Left ventricle myocardium inferior (tissue), 1 donor: ENCODE results near the gene ADAMTSL2. TPM values are rescaled to one million over a fixed set of nuclear protein-coding genes. Genes with fewer than 3 reads are reported as not detected.

ENCODE experiments used
- DNase-seq: peaks from one replicate; pipeline ENCODE4 v3.0.0-alpha.2; 2020
- H3K27ac ChIP-seq: fragments of 200-600 bp; replicated peaks from 2 replicates; pipeline ENCODE4 v1.8.0; 2021
- H3K27me3 ChIP-seq: fragments of 200-600 bp; 2 replicates; pipeline ENCODE4 v1.8.0; 2021; ENCODE audit warnings: low read depth
- H3K36me3 ChIP-seq: fragments of 200-600 bp; 2 replicates; pipeline ENCODE4 v1.8.0; 2021
- H3K4me1 ChIP-seq: fragments of 200-600 bp; 2 replicates; pipeline ENCODE4 v1.8.0; 2021
- H3K4me3 ChIP-seq: fragments of 200-600 bp; 2 replicates; pipeline ENCODE4 v1.8.0; 2021; ENCODE audit warnings: mild to moderate bottlenecking, moderate library complexity
- H3K9me3 ChIP-seq: fragments of 200-600 bp; replicated peaks from 2 replicates; pipeline ENCODE4 v1.8.0; 2021
- intact Hi-C: fragments of 100-400 bp; cut with micrococcal nuclease; formaldehyde crosslinking; loops from one replicate; pipeline ENCODE4 v1.11.0; 2022
- total RNA-seq: library from RNA; stranded (reverse); fragmentation: NEBNext Ultra II Directional; extraction: Animal tissue kit (Norgen Biotek cat#: 25700); gene quantifications from one replicate; pipeline ENCODE4 v1.2.1, GENCODE V29; 2021
- TF ChIP-seq, protein P1 (sequence below): fragments of 200-600 bp; IDR thresholded peaks from 2 replicates; pipeline ENCODE4 v1.8.0; 2021; ENCODE audit warnings: antibody characterized with exemption, mild to moderate bottlenecking, borderline replicate concordance
- donor health status: DM: no; HTN: yes; CAD: no; lungs with severe emphysema.

The ADAMTSL2 gene
- total RNA-seq, 1 donor from 2014 or later, result 6.0 TPM

DNA sequence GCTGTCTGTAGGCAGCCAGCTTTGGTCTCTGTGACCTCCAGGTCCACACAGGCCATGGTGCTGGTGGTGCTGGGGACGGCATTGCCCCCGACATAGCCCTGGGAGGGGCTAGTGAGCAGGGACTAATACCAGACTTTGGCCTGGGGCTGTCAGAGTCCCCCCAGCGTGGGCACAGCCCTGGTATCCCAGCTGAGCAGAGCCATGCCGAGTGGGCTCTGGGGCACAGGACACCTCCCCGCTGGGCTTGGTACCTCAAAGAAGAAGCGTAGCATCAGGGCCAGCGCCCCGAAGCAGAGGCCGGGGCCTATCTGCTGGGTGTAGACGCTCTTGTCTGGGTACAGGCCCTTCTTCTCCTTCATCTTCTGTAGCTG lies 19.3 kb upstream of the ADAMTSL2 start:
- Histone ChIP-seq H3K27ac (no peak overlapping the region), H3K9me3 (no peaks in the 10 kb centered on the region), H3K4me3 (no peak overlapping the region), H3K27me3 (peaks cover 12% of the 10 kb centered on the region), H3K36me3 (no peaks in the 10 kb centered on the region), H3K4me1 (peaks cover 18% of the 10 kb centered on the region)
- TF ChIP-seq, protein P1, sequence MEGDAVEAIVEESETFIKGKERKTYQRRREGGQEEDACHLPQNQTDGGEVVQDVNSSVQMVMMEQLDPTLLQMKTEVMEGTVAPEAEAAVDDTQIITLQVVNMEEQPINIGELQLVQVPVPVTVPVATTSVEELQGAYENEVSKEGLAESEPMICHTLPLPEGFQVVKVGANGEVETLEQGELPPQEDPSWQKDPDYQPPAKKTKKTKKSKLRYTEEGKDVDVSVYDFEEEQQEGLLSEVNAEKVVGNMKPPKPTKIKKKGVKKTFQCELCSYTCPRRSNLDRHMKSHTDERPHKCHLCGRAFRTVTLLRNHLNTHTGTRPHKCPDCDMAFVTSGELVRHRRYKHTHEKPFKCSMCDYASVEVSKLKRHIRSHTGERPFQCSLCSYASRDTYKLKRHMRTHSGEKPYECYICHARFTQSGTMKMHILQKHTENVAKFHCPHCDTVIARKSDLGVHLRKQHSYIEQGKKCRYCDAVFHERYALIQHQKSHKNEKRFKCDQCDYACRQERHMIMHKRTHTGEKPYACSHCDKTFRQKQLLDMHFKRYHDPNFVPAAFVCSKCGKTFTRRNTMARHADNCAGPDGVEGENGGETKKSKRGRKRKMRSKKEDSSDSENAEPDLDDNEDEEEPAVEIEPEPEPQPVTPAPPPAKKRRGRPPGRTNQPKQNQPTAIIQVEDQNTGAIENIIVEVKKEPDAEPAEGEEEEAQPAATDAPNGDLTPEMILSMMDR, result no peak
- no peak for DNase-seq
- intact Hi-C loops, result no loop called here

DNA sequence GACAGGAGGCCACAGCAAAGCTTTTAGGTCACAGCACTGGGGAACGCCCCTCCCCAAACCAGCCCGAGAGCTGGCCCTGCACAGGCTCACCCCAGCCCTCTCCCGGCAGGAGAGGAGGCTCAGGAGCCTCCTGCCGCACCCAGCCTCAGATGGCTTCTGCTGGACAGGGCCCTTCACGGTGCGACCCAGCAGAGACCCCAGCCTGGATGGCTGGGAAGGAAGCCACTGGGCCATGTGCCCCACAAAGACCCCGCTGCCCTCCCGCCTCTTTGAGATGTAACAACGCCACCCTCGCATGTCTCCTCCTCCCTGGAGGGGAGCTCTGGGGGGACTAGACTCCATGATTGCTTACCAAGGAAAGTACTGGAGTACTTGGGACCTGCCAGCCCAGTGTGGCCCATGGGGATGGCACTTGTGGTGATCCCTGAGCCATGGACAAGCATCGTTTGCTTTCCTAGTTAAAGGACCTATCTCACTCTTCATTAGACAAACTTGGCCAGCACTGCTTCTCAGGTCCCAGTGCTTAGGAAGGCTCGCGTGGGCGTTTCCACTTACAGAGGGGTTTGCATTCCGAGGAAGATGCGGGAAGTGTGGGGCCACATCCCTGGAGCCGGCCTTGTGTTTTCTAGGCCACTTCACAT lies 18.8 kb upstream of the ADAMTSL2 start:
- Histone ChIP-seq H3K4me3 (no peak overlapping the region), H3K9me3 (no peaks in the 10 kb centered on the region), H3K27me3 (peaks cover 12% of the 10 kb centered on the region), H3K36me3 (no peaks in the 10 kb centered on the region), H3K4me1 (peaks cover 18% of the 10 kb centered on the region), H3K27ac (no peak overlapping the region)
- DNase-seq, result no peak
- intact Hi-C loops, result no loop called here
- TF ChIP-seq, protein P1, result no peak

DNA sequence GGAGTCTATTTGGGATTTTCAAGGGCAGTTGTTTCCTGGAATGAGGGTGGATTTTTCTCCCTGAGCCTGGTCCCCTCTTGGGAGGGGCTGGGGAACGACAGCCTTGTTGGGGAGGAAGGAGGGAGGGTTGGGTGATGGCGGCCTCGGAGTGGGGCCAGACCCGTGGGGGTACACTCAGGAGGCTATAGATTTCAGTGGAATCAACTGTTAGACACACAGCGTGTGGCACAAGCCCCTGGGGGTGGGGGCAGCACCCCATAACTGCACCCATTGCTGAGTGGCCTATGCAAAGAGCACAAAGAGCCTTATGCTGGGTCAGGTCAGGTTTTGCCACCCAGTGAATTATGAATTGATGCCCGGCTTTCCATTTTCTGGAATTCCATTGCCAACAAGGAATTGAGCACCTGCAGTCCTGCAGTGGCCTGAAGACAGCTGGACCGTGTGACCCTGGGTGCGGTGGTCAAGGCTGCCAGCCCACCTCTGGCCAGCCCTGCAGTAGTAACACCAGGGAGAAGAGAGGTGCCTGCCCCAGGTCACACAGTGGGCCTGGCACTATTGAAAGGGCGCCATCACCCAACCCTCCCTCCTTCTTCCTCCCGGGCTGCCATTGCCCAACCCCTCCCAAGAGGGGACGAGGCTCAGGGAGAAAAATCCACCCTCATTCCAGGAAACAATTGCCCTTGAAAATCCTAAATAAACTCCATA lies 18.1 kb upstream of the ADAMTSL2 start:
- Histone ChIP-seq H3K9me3 (no peaks in the 10 kb centered on the region), H3K27ac (no peak overlapping the region), H3K4me1 (peaks cover 18% of the 10 kb centered on the region), H3K4me3 (no peak overlapping the region), H3K27me3 (peaks cover 12% of the 10 kb centered on the region), H3K36me3 (no peaks in the 10 kb centered on the region)
- intact Hi-C loops, result no loop called here
- no peak for DNase-seq
- TF ChIP-seq, protein P1, result no peak

DNA sequence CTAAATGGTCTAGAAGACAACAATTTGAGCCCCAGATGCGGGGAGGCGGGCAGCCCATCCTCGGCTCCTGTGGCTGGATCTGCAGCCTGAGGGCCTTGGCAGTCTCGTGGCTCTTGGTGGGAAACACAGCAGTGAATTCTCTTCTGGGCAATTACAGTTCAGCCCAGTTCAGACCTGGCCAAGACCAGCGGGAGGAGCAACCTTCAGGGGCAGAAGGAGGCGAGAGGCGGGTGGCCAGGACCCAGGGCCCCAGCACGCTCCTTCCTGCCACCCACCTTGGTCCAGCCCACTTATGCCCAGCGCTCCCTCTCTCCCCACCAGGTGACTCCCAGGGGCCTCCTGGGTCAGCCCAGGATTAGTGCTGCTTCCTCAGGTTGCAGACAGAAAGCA lies 17.5 kb upstream of the ADAMTSL2 start:
- Histone ChIP-seq H3K9me3 (no peaks in the 10 kb centered on the region), H3K27ac (no peak overlapping the region), H3K36me3 (no peaks in the 10 kb centered on the region), H3K4me1 (peaks cover 18% of the 10 kb centered on the region), H3K4me3 (no peak overlapping the region), H3K27me3 (peaks cover 12% of the 10 kb centered on the region)
- intact Hi-C loops, result no loop called here
- TF ChIP-seq, protein P1, result no peak
- no peak for DNase-seq

DNA sequence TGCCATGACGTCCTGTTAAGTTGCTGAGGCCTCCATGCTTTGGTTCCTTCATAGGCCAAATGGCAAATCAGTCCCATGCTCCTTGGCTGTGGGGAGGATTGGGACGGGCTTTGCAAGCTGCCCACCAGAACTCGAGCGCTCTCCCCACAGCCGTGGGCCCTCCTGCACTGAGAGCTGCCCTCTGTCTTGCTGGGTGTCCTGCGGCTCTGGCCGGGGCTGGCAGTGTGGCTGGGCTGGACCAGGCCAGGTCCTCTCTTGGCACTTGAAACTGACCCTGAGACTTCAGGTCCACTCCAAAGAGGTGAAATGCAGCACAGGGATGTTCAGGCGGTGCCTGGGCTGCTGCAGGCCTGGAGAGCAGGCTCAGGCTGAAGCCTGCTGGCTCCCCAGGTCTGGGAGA lies 16.8 kb upstream of the ADAMTSL2 start:
- DNase-seq, result no peak
- intact Hi-C loops, result no loop called here
- Histone ChIP-seq H3K9me3 (no peaks in the 10 kb centered on the region), H3K36me3 (no peaks in the 10 kb centered on the region), H3K27ac (no peak overlapping the region), H3K27me3 (peaks cover 12% of the 10 kb centered on the region), H3K4me1 (peaks cover 18% of the 10 kb centered on the region), H3K4me3 (no peak overlapping the region)
- TF ChIP-seq, protein P1, result no peak
